Glutamatergic neuron (in vitro differentiated cells): ENCODE data around the gene PPP1R1B. TPM values are rescaled to one million over a fixed set of nuclear protein-coding genes. Genes with fewer than 3 reads are reported as not detected.

Experiments
- DNase-seq: peaks from one replicate; pipeline ENCODE4 v3.0.0; 2022
- H3K27ac Mint-ChIP-seq: one replicate; pipeline ENCODE4 v1.8.0; 2020; ENCODE audit warnings: mild to moderate bottlenecking, mixed read lengths, inconsistent platforms; ENCODE audit not compliant: unreplicated experiment
- H3K27me3 Mint-ChIP-seq: one replicate; pipeline ENCODE4 v1.8.0; 2020; ENCODE audit warnings: mild to moderate bottlenecking, moderate library complexity, mixed read lengths, inconsistent platforms; ENCODE audit not compliant: unreplicated experiment
- H3K36me3 Mint-ChIP-seq: one replicate; pipeline ENCODE4 v1.8.0; 2020; ENCODE audit warnings: mild to moderate bottlenecking, mixed read lengths, inconsistent platforms; ENCODE audit not compliant: unreplicated experiment
- H3K4me1 Mint-ChIP-seq: one replicate; pipeline ENCODE4 v1.8.0; 2020; ENCODE audit warnings: mild to moderate bottlenecking, low read depth, mixed read lengths, inconsistent platforms; ENCODE audit not compliant: unreplicated experiment
- H3K4me3 Mint-ChIP-seq: one replicate; pipeline ENCODE4 v1.8.0; 2020; ENCODE audit warnings: mild to moderate bottlenecking, mixed read lengths, inconsistent platforms; ENCODE audit not compliant: unreplicated experiment
- H3K9me3 Mint-ChIP-seq: one replicate; pipeline ENCODE4 v1.8.0; 2020; ENCODE audit warnings: mild to moderate bottlenecking, moderate library complexity, mixed read lengths, inconsistent platforms; ENCODE audit not compliant: unreplicated experiment
- CTCF ChIP-seq: fragments of 200-600 bp; sonication (generic); IDR thresholded peaks from one replicate; pipeline ENCODE4 v1.5.0; 2021; ENCODE audit not compliant: partially characterized antibody, unreplicated experiment
- total RNA-seq: library from RNA; stranded (reverse); fragmentation: NEBNext Ultra II Directional; extraction: Animal tissue kit (Norgen Biotek cat#: 25700); gene quantifications from one replicate; pipeline ENCODE4 v1.2.1, GENCODE V29; 2021; ENCODE audit not compliant: unreplicated experiment

Gene PPP1R1B
- total RNA-seq, 1 donor from 2014 or later: not detected

GRCh38 chr17:39642291-39643074 lies 15.7 kb downstream of the PPP1R1B start:
- H3K27me3 Mint-ChIP-seq: peaks cover 9% of the 10 kb centered on the region
- DNase-seq: no peak
- peaks cover 8% of the 10 kb centered on the region for H3K4me1 Mint-ChIP-seq
- no peak for TF ChIP-seq CTCF
- no peaks in the 10 kb centered on the region for H3K36me3 Mint-ChIP-seq
- H3K4me3 Mint-ChIP-seq: no peak overlapping the region
- no peak overlapping the region for H3K27ac Mint-ChIP-seq
- H3K9me3 Mint-ChIP-seq: peaks cover 2% of the 10 kb centered on the region

GRCh38 chr17:39643271-39643670 lies 16.5 kb downstream of the PPP1R1B start:
- Mint-ChIP-seq H3K36me3 (no peaks in the 10 kb centered on the region), H3K27me3 (peaks cover 4% of the 10 kb centered on the region), H3K27ac (no peak overlapping the region), H3K4me1 (peaks cover 1% of the 10 kb centered on the region), H3K9me3 (peaks cover 2% of the 10 kb centered on the region), H3K4me3 (no peak overlapping the region)
- no peak for DNase-seq
- TF ChIP-seq CTCF: no peak

GRCh38 chr17:39647256-39647655 lies 20.5 kb downstream of the PPP1R1B start:
- Mint-ChIP-seq H3K36me3 (no peaks in the 10 kb centered on the region), H3K27ac (no peak overlapping the region), H3K27me3 (peaks cover 7% of the 10 kb centered on the region), H3K4me1 (peaks cover 2% of the 10 kb centered on the region), H3K4me3 (no peak overlapping the region), H3K9me3 (peaks cover 5% of the 10 kb centered on the region)
- TF ChIP-seq CTCF: no peak
- no peak for DNase-seq

GRCh38 chr17:39648616-39649366 lies 22.0 kb downstream of the PPP1R1B start:
- Mint-ChIP-seq H3K9me3 (peaks cover 3% of the 10 kb centered on the region), H3K36me3 (no peaks in the 10 kb centered on the region), H3K27ac (no peak overlapping the region), H3K4me3 (no peak overlapping the region), H3K4me1 (peaks cover 2% of the 10 kb centered on the region), H3K27me3 (peaks cover 5% of the 10 kb centered on the region)
- no peak for DNase-seq
- no peak for TF ChIP-seq CTCF

- H3K36me3 Mint-ChIP-seq: no peaks in the 10 kb centered on the region
- H3K9me3 Mint-ChIP-seq: peaks cover 3% of the 10 kb centered on the region
- H3K27me3 Mint-ChIP-seq: peaks cover 7% of the 10 kb centered on the region
- no peak overlapping the region for H3K27ac Mint-ChIP-seq
- H3K4me3 Mint-ChIP-seq: no peak overlapping the region
- H3K4me1 Mint-ChIP-seq: peaks cover 2% of the 10 kb centered on the region
- no peak for DNase-seq
- no peak for TF ChIP-seq CTCF
These were observed 23.4 kb downstream of the PPP1R1B start for GRCh38 chr17:39650121-39650579.
